ENCODE measurements around the gene DNAAF5.
"Not testable (repeated sequence)": the region's sequence is repeated elsewhere in the genome, so short reads cannot be mapped to it uniquely, and the experiment has no call there.

DNAAF5 gene

DNA sequence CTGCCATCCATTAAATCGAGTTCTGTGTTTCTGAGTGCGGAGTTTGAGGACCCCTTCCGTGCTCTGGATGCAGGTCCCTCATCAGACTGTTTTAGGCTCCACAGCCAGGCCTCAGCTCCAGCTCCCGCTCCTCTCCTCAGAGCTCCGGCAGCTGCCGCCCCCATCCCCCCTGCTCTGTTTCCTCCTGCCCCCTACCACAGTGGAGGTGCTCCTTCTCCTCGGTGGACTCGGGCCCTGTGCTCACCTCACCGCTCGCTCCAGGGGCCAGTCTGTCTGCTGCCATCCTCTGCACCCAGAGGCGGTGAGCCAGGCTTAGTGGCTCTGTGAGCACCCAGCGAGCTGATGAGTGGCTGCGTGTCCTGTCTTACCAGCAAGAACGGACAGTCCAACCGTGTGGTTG, 21.9 kb downstream of the DNAAF5 start:
- DNase-seq, result peak; percentile 64

DNA sequence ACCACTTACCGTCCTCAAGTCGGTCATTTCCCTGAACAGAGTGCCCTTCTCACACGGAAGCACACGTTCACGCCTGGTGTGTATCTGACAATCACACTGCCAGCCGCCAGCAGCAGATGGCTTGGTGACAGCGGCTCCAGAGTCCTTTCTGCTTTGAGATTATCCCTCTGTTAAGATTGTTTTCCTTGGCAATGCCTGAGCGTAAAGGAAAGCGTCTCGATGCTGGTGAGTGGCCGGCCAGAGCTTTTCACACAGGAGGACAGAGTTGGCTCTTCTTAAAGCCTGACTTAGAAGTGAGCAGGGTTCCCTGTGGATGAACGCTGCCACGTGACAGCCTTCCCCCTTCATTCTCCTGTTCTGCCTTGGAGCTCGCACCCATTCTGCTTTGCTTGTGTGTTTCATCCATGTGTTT, 22.6 kb downstream of the DNAAF5 start:
- DNase-seq, result peak; percentile 96

DNA sequence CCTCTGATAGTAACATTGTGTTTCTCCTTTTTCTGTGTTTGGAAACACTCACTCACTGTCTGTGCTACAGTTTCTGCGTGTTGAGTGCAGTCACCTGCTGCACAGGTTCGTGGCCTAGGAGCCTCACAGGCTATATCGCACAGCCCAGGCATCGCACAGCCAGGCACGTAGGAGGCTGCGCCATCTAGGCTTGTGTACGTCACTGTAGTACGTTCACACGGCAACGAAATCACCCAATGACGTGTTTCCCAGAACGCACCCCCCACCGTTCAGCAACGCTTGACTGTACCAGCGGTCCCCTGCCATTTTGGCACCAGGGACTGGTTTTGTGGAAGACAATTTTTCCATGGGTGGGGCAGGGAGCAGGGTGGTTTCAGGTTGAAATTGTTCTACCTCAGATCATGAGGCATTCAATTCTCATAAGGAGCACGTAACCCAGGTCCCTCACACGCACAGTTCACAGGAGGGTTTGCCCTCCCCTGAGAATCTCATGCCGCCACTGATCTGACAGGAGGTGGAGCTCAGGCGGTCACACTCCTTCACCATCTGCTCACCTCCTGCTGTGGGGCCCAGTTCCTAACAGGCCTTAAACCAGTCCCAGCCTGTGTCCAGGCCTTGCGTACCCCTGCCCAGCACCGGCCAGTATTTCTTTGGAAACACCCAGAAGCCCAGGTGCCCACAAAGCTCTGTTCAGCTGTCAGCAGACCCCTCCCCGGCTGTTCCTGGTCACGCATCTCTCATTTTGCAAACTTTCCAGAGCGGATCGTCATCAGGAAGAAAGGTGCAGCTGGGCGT, 23.8 kb downstream of the DNAAF5 start:
- DNase-seq, result peak; percentile 92

DNA sequence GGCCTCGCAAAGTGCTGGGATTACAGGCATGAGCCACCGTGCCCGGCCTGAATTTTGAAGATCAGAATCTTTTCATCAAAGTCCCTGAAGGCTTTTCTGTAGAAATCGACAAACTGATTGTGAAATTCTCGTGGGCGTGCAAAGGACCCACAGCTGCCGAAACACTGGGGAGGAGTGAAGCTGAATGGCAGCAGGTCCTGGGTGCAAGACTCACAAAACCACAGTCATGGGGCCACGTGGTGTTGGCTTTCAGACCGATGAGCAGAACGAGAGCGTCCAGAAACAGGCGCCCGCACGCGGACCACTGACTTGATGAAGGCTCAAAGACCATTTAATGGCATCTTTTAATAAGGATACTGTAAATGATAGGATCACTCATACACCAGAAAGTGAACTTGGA, 25.3 kb downstream of the DNAAF5 start:
- no peak for DNase-seq

DNA sequence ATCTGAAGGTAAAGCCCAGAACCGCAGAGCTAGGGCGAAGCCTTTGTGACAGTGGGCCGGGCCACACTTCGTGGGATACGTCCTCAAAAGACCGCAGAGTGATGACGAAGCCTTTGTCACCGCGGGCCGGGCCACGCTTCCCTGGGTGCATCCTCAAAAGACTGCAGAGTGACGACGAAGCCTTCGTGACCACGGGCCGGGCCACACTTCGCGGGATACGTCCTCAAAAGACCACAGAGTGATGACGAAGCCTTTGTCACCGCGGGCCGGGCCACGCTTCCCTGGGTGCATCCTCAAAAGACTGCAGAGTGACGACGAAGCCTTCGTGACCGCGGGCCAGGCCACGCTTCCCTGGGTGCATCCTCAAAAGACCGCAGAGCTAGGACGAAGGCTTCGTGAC, 25.8 kb downstream of the DNAAF5 start:
- DNase-seq, result not testable (repeated sequence)

DNA sequence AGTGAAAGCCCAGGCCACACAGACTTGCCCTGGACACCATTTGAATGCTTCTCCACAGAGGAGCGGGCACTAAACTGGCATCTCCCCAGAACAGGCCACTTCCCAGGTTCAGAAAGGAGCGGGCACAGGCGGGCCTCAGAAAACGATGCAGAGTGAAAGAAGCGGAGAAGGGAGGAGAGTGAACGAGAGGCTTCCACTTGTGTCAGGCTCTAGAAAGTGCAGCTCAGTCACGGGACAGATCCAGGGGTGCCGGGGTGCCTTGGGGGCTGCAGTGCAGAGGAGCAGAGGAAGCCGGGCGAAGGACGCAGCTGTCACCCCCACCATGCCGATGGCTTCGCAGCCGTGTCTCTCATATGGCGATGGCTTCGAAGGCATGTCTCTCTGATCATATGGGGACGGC, 26.7 kb downstream of the DNAAF5 start:
- DNase-seq, result no peak

DNA sequence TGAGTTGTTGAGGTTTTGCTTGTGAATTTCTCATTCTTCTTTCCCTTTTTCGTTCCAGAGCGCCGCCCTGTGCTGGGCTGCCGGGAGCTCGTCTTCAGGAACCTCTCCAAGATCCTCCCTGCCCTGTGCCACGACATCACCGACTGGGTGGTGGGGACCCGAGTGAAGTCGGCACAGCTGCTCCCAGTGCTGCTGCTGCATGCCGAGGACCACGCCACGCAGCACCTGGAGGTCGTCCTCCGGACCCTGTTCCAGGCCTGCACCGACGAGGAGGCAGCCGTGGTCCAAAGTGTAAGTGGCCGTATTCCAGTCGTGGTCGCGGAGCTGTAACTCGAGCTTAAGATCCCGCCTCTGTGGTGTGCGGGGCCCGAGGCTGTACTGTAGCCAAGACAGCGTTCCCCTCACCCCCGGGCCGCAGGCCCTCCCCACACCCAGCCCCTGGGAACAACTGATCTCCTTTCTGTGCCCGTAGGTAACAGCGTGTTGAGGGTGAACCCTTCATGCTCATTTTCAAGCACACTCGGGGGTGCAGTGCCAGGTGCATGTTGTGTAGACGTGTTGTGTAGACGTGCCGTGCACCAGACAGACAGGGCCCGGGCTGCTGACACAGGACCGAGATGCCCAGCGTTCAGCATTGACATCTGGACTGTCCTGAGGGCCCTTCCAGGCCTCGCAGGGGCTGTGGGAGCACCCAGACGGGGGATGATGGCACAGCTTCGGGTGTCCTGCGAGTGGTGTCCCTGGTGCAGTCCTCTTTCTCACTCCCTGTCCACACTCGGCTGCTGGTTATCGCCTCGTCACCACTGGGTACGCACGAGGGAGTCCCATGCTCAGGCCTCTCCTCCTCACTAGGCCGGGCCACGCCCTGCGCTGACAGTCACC, 28.3 kb downstream of the DNAAF5 start:
- DNase-seq, result no peak

DNA sequence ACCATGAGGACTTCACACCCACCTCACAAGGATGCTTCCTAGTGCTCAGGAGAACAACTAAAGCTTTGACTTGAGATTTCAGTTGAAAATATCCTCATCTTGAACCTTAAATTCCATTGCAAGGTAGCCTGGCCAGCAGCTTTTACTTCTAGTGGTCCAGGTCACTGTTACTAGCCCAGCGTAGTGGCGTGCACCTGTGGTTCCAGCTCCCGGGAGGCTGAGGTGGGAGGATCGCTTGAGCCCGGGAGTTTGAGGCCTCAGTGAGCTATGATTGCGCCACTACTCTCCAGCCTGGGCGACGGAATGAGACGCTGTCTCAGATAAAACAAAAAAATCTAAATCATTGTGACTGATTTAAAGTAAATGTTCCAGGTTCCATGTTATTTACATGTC, 28.9 kb downstream of the DNAAF5 start:
- DNase-seq, result no peak

DNA sequence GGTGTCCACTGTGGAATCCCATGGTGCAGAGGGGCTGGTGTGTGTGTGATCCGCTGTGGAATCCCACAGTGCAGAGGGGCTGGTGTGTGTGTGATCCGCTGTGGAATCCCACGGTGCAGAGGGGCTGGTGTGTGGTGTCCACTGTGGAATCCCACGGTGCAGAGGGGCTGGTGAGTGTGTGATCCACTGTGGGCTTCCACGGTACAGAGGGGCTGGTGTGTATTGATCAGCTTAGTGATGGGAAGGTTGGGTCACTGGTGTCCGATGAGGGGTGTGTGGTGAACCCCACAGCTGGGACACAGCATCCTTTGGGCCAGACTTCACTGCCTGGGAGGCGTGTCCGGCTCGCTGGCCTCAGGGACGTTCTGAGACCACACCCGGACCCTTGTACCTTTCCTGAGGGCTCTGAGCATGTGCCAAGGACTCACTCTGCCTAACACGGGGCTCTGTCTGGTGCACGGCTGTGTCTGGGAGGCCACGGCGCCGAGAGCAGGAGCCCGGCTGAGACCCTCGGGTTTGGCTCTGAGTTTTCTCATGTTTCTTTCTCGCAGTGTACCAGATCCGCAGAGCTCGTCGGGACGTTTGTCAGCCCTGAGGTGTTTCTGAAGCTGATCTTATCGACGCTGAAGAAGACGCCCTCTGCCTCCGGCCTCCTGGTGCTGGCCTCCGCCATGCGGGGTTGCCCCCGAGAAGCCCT, 29.9 kb downstream of the DNAAF5 start:
- DNase-seq, result no peak

DNA sequence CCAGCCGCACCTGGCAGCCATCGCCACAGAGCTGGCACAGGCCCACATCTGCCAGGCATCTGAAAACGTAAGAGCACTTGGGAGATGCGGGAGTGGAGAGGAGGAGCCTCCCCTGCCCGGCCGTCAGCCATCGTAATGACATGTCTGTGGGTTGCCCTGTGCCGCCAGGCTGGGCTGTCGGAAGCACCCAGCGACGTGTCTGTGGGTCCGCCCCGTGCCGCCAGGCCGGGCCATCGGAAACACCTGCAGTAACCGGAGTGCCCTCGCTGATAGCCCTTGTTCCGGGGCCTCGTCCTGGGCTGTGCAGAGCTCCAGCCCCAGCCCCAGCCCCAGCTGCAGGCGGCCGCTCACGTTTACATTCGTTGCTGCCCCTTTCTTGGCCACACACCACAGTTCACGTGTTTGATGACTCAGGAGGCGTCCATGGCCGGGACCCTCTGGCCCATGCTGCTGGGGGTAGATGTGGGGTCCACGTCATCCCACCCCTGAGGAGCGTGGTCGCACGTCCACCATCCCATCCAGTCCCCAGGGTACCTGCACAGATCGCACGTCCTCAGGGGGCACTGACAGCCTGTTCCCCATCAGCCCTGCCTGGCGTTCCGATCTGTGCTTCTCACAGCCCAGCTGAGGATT, 30.5 kb downstream of the DNAAF5 start:
- DNase-seq, result no peak

DNA sequence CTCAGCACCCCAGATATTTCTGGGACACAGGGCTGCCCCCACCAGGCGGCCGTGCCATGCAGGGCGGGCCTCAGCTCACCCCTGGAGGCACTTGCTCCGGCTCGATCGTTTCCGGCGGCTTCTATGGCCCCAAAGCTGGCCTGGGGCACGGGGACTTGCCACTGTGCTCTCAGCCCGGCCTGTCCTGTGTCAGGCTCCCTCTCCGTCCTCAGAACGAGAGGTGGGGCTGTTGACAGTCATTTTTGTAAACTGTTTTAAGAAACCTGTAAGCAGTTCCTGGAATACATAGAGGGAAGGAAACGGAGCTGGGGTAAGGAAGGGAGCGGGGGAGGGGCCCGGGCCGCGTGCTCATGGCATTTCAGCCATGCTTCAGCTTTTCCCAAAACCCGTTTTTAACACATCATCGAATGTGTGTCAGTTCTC, 31.3 kb downstream of the DNAAF5 start:
- no peak for DNase-seq

DNA sequence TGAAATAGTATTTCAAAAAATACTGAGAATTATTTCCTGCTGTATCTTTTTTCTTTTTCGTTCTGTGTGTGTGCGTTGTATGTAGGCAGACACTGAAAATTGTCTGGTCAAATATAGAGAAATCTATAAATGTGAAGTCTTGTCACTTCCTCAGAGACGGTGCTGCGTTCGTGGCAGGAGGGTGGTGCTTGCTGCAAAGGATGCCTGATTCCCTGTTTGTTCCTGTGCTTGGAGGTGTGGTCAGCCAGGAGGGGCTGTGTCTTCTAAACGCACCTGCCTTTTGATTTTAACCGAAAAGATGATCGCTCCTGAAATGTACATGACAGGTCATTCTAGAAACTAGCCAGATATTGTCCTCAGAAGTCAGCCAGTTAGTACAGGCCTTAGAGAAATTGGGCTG, 33.1 kb downstream of the DNAAF5 start:
- no peak for DNase-seq

DNA sequence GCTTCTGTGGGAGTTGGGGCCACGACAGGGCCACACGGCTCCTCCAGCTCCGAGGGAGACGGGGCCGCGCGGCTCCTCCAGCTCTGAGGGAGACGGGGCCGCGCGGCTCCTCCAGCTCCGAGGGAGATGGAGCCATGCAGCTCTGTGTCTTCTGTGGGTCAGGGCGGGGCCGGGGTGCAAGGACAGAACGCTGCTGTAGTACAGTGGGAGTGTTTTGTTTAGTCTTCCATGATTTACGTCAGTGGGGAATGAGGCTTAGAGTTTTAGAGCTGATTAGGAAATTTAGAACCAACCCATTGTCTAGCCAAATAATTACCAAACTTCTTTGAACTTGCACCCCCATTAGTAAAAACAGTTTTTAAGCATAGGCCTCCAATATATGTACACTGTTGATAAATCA, 33.5 kb downstream of the DNAAF5 start:
- DNase-seq, result no peak

DNA sequence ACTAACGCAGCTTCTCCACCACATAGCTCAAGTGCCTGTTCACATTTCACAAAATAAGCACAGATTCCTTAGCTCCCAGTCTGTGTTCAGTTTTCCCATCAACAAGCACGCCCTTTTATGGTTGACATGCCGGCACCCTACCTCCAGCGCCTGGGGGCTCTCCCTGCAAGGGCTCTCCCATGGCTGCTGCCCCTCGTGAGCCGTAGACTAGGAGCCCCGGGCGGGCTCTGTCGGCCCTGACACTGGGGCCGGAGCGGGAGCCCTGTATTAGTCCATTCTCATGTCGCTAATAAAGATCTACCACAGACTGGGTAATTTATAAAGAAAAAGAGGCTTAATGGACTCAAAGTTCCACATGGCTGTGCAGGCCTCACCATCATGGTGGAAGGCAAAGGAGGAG, 34.6 kb downstream of the DNAAF5 start:
- no peak for DNase-seq

DNA sequence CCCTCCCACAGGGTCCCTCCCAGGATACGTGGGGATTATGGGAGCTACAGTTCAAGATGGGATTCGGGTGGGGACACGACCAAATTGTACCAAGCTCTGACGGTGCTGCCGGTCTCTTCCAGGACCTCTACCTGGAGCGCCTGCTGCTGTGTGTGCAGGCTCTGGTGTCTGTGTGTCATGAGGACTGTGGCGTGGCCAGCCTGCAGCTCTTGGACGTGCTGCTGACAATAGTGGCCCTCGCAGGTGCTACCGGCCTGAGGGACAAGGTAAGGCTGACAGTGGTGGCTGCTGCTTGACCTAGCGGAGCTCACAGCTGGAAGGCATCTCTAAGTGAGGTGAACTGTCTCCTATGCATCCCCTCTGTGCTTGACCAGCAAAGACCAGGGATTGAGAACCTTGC, 35.1 kb downstream of the DNAAF5 start:
- DNase-seq, result no peak

DNA sequence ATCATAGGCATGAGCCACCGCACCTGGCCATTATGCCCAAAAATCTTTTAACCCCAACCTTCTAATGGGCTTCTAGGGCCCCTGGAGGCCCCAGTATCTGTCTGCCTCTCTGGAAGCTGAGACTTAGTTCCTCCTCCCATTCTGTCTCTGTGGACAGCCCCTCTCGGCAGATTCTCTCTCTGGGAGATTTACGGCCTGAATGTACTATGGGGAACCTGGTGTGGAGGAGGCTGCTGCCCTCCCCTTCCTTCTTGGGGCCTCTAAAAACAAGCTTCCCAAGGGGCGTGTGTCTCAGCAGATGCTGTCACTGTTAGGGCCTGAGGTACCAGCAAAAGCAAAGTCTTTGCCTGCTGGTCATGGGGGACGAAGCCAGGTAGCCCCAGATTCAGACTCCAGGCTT, 36.4 kb downstream of the DNAAF5 start:
- DNase-seq, result no peak

DNA sequence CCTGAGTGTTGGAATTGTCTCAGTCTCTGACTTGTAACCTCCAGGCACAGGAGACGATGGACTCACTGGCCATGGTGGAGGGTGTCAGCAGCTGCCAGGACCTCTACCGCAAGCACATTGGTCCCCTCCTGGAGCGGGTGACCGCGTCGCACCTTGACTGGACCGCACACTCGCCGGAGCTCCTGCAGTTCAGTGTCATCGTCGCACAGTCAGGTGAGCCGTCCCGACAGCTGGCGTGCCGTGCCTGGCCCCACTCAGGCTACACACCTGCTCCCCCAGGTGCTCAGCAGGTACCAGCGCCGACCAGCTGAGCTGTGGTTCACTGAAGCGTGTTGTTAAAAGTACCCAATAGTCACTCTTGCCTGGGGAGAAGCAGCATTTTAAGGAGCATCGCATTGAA, 37.3 kb downstream of the DNAAF5 start:
- no peak for DNase-seq

DNA sequence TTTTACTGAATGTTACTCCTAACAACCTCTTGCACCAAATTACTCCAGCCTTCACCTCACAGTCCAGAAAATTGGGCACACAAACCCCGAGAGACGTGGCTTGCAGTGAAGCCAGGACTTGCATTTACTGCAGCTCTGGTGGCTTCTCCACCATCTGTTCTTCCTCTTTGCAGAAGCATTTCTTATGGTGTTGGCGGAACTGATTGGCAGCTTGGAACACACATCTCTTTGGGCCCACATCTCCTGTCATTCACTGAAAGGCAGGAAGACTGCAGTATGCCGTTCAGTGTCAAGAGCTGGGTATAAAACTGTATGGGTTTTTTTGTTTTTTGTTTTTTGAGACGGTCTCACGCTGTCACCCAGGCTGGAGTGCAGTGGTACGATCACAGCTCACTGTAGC, 38.9 kb downstream of the DNAAF5 start:
- DNase-seq, result no peak

DNA sequence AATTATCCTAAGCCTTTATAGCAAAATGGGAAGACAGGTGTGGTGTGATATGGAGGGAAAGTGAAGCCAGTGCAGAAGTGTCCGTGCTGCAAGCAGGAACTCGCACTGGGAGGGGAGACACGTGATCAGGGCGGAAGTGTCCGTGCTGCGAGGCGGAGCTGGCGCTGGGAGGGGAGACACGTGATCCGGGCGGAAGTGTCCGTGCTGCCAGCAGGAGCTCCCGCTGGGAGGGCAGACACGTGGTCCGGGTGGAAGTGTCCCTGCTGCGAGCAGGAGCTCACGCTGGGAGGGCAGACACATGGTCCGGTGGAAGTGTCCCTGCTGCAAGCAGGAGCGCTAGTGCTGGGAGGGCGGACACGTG, 41.1 kb downstream of the DNAAF5 start:
- no peak for DNase-seq

DNA sequence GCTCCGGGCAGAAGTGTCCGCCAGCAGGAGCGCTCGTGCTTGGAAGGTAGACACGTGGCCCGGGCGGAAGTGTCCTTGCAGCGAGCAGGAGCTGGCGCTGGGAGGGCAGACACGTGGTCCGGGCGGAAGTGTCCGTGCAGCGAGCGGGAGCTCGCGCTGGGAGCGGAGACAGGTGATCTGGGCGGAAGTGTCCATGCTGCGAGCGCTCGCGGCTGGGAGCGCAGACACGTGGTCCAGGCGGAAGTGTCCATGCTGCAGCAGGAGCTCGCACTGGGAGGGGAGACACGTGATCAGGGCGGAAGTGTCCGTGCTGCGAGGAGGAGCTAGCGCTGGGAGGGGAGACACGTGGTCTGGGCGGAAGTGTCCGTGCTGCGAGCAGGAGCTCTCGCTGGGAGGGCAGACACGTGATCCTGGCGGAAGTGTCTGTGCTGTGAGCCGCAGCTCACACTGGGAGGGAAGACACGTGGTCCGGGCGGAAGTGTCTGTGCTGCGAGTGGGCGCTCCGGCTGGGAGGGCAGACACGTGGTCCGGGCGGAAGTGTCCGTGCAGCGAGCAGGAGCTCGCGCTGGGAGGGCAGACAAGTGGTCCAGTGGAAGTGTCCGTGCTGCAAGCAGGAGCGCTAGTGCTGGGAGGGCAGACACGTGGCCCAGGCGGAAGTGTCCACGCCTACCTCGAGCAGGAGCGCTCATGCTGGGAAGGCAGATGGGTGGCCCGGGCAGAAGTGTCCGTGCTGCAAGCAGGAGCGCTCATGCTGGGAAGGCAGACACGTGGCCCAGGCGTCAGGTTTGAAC, 41.6 kb downstream of the DNAAF5 start:
- DNase-seq, result no peak

DNA sequence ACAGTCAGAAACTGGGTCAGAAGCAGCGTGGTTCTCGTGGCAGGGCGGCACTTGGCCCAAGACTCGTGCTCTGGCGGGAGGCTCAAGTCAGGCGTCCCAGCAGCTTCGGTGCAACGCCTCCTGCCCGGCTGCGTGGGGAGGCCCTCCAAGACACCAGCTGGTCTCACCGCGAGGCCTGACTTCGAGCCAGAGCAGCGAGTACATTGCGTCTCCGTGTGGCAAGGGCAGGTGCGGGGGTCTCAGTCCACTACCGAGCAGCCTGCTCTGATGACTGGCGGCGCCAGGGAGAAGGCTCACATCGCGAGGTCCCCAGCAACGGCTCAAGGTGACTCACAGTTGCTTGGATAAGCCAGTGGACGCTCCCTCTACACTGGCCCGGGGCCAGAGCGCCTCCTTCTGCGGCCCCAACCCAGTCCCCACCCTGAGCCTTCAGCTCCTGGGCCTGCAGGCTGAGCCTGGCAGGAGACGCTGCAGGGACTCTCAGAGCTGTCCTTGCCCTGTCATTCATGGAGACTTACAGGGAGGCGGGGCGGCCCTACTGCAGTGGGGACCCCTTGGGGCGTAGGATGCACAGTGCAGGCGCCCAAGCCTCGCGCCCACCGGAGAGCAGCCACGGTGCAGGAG, 42.5 kb downstream of the DNAAF5 start:
- DNase-seq, result peak; percentile 17

DNA sequence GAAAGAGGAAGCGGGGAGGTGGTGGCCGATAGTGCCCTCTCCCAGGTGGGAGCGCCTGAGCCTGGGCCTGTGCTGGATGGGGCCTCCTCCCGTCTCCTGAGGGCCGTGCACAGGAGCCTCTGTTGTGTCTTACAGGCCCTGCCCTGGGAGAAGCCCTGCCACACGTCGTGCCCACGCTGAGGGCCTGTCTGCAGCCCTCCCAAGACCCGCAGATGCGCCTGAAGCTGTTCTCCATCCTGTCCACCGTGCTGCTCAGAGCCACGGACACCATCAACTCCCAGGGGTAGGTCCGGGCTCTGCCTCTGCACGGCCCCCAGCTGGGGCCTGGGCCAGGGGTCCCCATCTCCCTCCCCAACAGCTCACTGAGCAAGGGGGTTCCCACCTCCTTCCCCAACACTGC, 43.8 kb downstream of the DNAAF5 start:
- DNase-seq, result no peak
